Keratinocyte (primary cell): ENCODE measurements around the gene HOTAIR. TPM values are rescaled to one million over a fixed set of nuclear protein-coding genes. Genes with fewer than 3 reads are reported as not detected.

ENCODE experiments used
- DNase-seq: peaks from one replicate; pipeline ENCODE4 v3.0.0-alpha.2; 2011; ENCODE audit warnings: low read depth, missing footprints, low spot score
- FAIRE-seq: peaks from 2 replicates; lab custom pipeline; 2011; peaks lifted over from hg19 to GRCh38; lab: Jason Lieb, UNC
- H2AFZ ChIP-seq: 2 replicates; pipeline ENCODE4 v1.6.0; 2012; ENCODE audit warnings: low read length, control low read depth, inconsistent platforms; ENCODE audit not compliant: control insufficient read depth
- H3K27ac ChIP-seq: 2 replicates; pipeline ENCODE4 v1.5.1; 2011; ENCODE audit warnings: low read length; ENCODE audit not compliant: control insufficient read depth, insufficient read depth
- H3K27me3 ChIP-seq: 3 replicates; pipeline ENCODE4 v1.6.0; 2011; ENCODE audit warnings: low read length; ENCODE audit not compliant: control insufficient read depth, insufficient read depth; ENCODE audit errors: extremely low read depth
- H3K36me3 ChIP-seq, 2 experiments: 2 replicates in 1 of 2; 3 replicates in 1 of 2; pipeline ENCODE4 v1.5.1; 2011; ENCODE audit warnings: low read length in 2 of 2, mild to moderate bottlenecking in 1 of 2; ENCODE audit not compliant: control insufficient read depth in 2 of 2, insufficient read depth in 2 of 2; ENCODE audit errors: extremely low read depth in 1 of 2
- H3K4me1 ChIP-seq: 3 replicates; pipeline ENCODE4 v1.5.1; 2011; ENCODE audit warnings: low read length; ENCODE audit not compliant: control insufficient read depth, insufficient read depth; ENCODE audit errors: extremely low read depth
- H3K4me2 ChIP-seq: 3 replicates; pipeline ENCODE4 v1.6.0; 2011; ENCODE audit warnings: low read depth, low read length; ENCODE audit not compliant: control insufficient read depth, insufficient read depth; ENCODE audit errors: extremely low read depth
- H3K4me3 ChIP-seq, 3 experiments: fragments of 200-600 bp in 1 of 3; sonication (generic) in 1 of 3; 2 replicates in 2 of 3; 3 replicates in 1 of 3; pipeline ENCODE4 v1.5.1; 2011 to 2016; ENCODE audit warnings: low read length in 3 of 3, mild to moderate bottlenecking in 3 of 3, control low read depth in 2 of 3, inconsistent platforms in 1 of 3, low read depth in 1 of 3, mixed read lengths in 1 of 3, mixed run types in 1 of 3, moderate library complexity in 1 of 3; ENCODE audit not compliant: control insufficient read depth in 2 of 3, insufficient read depth in 2 of 3; ENCODE audit errors: extremely low read depth in 1 of 3
- H3K79me2 ChIP-seq: 2 replicates; pipeline ENCODE4 v1.6.0; 2012; ENCODE audit warnings: low read length; ENCODE audit not compliant: control insufficient read depth, insufficient read depth
- H3K9ac ChIP-seq: 3 replicates; pipeline ENCODE4 v1.6.0; 2011; ENCODE audit warnings: low read length; ENCODE audit not compliant: control insufficient read depth, insufficient read depth; ENCODE audit errors: extremely low read depth
- H3K9me1 ChIP-seq: 3 replicates; pipeline ENCODE4 v1.6.0; 2011; ENCODE audit warnings: low read length; ENCODE audit not compliant: control insufficient read depth, insufficient read depth; ENCODE audit errors: extremely low read depth
- H3K9me3 ChIP-seq: 2 replicates; pipeline ENCODE4 v1.5.1; 2012; ENCODE audit warnings: low read depth, low read length; ENCODE audit not compliant: control insufficient read depth
- H4K20me1 ChIP-seq: 3 replicates; pipeline ENCODE4 v1.6.0; 2011; ENCODE audit warnings: low read length; ENCODE audit not compliant: control insufficient read depth, insufficient read depth; ENCODE audit errors: extremely low read depth
- EZH2 ChIP-seq: IDR thresholded peaks from one replicate; pipeline ENCODE4 v1.6.1; 2012; ENCODE audit warnings: inconsistent platforms, mild to moderate bottlenecking, low read length, moderate library complexity
- dilution Hi-C: fragments of 300-500 bp; cut with MboI; formaldehyde crosslinking; loops from one replicate; pipeline ENCODE4 v1.7.0; 2020; ENCODE audit warnings: low sequenced_read_pairs; ENCODE audit not compliant: extremely low pct_ligation_motif_present
- polyA plus RNA-seq, 5 experiments: library from polyadenylated mRNA; depleted of rRNA in 3 of 5; stranded (reverse) in 3 of 5; stranded (forward) in 1 of 5; unstranded in 1 of 5; fragments of >200 nt; gene quantifications; 1 replicate in 1 of 5; 2 replicates in 3 of 5; 3 replicates in 1 of 5; pipeline versions ENCODE4 v1.2.1 to v1.2.3, GENCODE V29; 2011 to 2012; ENCODE audit warnings: missing spikeins in 2 of 5, low read depth in 1 of 5, low replicate concordance in 1 of 5
- TF ChIP-seq, protein P1 (sequence below), 3 experiments: IDR thresholded peaks in 1 of 3; conservative IDR thresholded peaks in 1 of 3; optimal IDR thresholded peaks in 1 of 3; 2 replicates in 2 of 3; 3 replicates in 1 of 3; pipeline versions ENCODE3 to v1.5.1; 2011; ENCODE audit warnings: low read length in 3 of 3, mild to moderate bottlenecking in 3 of 3, moderate library complexity in 2 of 3, control low read depth in 1 of 3, inconsistent platforms in 1 of 3; ENCODE audit not compliant: insufficient read depth in 2 of 3; ENCODE audit errors: extremely low read depth in 1 of 3

The HOTAIR gene
- polyA plus RNA-seq, 1 donor (not counting 4 experiments of a cell fraction or from before 2014, with no cell fraction given), result 4.0 TPM

DNA sequence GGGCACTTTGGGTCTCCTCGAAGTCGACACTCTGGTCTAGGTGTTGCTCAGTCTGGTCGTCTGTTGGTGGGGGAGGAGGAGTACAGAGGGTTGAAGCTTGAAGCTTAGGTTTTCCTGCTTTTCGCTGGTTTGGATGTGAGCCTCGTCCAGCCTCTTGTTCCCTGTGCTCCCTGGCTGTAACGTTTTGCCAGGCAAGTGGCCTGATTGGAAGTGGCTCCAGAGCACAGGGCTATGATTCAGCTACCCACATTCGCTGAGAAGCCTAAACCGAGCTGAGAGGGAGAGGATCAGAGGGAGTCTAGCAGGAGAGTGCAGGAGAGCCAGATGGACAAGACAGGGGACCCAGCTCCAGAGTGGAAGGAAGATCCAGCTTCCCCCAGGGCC is 16.3 kb upstream of the HOTAIR start:
- dilution Hi-C loops, result no loop called here
- H3K4me2 ChIP-seq, result peak overlapping the region; percentile 12
- H3K4me1 ChIP-seq, result peaks cover 35% of the 10 kb centered on the region
- peaks cover 0 to 2% of the 10 kb centered on the region in 2 experiments for H3K36me3 ChIP-seq
- DNase-seq (no peak), FAIRE-seq (no peak)
- H3K4me3 ChIP-seq, result no peak overlapping the region
- no peak overlapping the region for H3K27ac ChIP-seq
- no peaks in the 10 kb centered on the region for H3K9me1 ChIP-seq
- TF ChIP-seq, protein P1, sequence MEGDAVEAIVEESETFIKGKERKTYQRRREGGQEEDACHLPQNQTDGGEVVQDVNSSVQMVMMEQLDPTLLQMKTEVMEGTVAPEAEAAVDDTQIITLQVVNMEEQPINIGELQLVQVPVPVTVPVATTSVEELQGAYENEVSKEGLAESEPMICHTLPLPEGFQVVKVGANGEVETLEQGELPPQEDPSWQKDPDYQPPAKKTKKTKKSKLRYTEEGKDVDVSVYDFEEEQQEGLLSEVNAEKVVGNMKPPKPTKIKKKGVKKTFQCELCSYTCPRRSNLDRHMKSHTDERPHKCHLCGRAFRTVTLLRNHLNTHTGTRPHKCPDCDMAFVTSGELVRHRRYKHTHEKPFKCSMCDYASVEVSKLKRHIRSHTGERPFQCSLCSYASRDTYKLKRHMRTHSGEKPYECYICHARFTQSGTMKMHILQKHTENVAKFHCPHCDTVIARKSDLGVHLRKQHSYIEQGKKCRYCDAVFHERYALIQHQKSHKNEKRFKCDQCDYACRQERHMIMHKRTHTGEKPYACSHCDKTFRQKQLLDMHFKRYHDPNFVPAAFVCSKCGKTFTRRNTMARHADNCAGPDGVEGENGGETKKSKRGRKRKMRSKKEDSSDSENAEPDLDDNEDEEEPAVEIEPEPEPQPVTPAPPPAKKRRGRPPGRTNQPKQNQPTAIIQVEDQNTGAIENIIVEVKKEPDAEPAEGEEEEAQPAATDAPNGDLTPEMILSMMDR (optimal IDR thresholded peaks at IDR 0.05 in 1 of 3, IDR thresholded peaks at IDR 0.05 in 1 of 3, conservative IDR thresholded peaks at IDR 0.05 in 1 of 3; ENCODE audit: extremely low read depth in 1 of 3, insufficient read depth in 2 of 3, low read length in 3 of 3), result no peak
- H3K27me3 ChIP-seq, result no peaks in the 10 kb centered on the region
- H3K9me3 ChIP-seq, result no peaks in the 10 kb centered on the region
- H3K9ac ChIP-seq, result no peak overlapping the region
- H2AFZ ChIP-seq, result no peak overlapping the region
- H3K79me2 ChIP-seq, result peaks cover 97% of the 10 kb centered on the region
- H4K20me1 ChIP-seq, result no peaks in the 10 kb centered on the region

GRCh38 chr12:53990311-53991076 is 15.7 kb upstream of the HOTAIR start:
- H3K79me2 ChIP-seq, result peaks cover 97% of the 10 kb centered on the region

More at GRCh38 chr12:53990311-53991076, 15.7 kb upstream of the HOTAIR start:
- Histone ChIP-seq H3K9me3 (no peaks in the 10 kb centered on the region), H3K9ac (no peak overlapping the region), H3K4me3 (no peak overlapping the region), H3K36me3 (peaks cover 0 to 2% of the 10 kb centered on the region in 2 experiments), H3K4me1 (peaks cover 35% of the 10 kb centered on the region), H3K9me1 (no peaks in the 10 kb centered on the region), H3K27ac (no peak overlapping the region), H2AFZ (no peak overlapping the region), H3K4me2 (peak overlapping the region; percentile 12), H4K20me1 (no peaks in the 10 kb centered on the region), H3K27me3 (no peaks in the 10 kb centered on the region)
- dilution Hi-C loops, result no loop called here
- TF ChIP-seq, protein P1 (optimal IDR thresholded peaks at IDR 0.05 in 1 of 3, IDR thresholded peaks at IDR 0.05 in 1 of 3, conservative IDR thresholded peaks at IDR 0.05 in 1 of 3; ENCODE audit: extremely low read depth in 1 of 3, insufficient read depth in 2 of 3, low read length in 3 of 3), result no peak
- no peak for TF ChIP-seq EZH2
- FAIRE-seq (no peak), DNase-seq (no peak)
